ENCODE data around the gene SRI.
"Not testable (repeated sequence)": the region's sequence is repeated elsewhere in the genome, so short reads cannot be mapped to it uniquely, and the experiment has no call there.

SRI gene

DNA sequence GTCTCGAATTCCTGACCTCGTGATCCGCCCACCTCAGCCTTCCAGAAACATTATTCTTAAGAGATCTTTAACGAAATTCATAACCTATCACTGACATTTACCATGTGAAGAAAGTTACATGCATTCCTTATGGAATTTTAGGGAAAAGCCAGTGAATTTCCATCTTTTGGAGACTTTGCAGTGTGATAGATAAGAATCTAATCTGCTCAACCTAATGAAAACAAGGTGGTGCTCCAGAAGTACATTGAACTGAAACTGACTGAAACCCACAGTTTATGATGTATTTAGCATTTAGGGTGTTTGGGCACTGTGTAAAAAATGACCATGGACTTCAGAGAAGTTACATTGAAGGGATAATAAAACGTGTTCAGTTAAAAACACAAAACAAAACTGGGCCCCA is 43.6 kb downstream of the SRI start:
- no peak for DNase-seq (ENCODE audit: low spot score)

DNA sequence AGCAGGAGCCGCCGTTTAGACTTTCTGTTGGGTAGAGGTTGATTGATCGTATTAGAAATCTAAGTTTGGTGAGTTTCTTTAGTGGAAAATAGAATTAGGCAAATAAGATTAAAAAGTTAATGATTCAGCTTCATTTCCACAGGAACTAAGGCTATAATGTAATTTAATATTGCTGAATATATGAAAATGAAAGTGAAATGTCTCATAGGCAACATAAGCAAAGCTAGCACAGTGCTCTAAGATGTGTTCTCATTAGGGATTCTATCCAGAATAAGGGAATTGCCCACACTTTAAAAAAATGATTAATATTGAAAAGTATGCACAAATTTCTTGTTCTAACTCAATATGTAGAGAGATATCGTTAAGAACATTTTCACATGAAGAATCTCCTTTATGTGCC is 47.0 kb downstream of the SRI start:
- no peak for DNase-seq (ENCODE audit: low spot score)

DNA sequence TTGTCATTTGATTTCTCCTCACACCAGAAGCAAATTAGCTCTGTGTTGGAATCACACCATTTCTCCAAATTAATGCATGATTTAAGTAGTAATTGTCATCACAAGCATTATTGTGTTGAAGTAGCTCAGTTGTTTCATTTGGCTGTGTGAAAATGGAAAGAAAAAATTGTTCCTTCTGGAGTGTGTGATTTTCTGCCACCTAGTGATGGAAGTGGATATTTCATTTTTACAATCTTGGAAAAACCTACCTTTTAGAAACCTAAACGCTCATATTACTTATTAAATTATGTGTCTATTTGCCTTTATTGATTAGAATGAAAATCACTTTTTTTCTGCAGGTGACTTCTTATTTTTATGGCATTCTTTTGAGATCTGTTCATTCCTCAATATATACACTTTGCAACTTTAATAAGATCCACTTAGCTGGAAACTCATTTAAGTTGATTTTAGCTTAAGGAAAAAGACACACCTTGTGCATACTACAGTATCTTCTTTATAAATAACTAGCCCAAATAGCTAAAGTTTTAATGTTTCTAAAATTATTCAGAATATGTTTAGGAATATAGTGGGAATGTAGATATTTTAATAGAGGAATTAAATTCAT is 50.0 kb downstream of the SRI start:
- DNase-seq (ENCODE audit: low spot score), result peak; percentile 29

DNA sequence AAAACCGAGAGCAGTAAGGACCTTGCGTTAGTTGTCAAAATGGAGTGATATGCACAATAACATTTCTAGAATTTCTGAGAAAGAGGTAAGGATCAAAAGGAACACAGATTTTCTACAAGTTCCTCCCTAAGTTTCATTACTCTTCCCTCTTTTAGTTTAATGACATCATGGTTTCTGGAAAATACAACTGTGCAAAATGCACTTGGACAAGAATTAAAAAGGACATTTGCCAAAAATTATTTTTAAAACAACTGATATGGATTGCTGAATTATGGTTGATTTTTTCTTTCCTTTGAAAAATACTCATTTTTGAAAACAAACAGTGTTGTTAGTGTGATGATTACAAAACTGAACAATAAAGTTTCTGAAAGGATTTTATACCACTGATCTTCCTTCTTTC is 52.1 kb downstream of the SRI start:
- no peak for DNase-seq (ENCODE audit: low spot score)

DNA sequence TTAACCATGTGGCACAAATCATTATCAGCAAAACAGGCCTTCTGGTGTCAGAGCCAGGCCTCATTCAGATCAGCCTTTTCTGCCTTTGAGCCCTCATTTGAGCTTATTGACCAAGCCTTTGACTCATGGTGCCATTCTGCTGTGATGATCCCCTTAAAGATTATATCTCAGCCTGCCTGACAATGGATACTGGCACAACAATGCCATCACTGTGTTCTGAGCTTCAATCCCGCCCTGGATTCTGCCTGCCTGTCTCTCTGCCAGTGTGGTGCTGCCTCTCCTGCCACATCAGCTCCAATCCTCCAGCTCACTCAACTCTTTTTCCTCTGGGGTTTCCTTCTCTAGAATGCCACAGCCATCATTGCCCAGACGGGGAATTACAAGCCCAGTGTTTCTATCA is 52.6 kb downstream of the SRI start:
- no peak for DNase-seq (ENCODE audit: low spot score)

DNA sequence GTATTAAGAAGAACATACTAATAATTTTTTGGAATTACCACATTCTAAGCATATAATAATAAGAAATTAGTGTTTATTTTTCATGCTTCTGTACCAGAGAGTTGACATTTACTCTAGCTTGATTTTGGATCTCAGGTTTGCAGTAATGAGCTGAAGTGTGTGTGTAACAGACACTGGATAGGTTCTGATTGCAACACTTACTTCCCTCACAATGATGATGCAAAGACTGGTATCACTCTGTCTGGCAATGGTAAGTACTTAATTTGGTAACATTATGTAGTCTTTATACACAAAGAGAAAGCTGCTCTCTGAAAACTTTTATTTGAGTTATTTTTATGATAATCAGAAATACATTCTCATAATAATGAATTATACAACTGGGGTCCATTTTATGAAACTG is 54.1 kb downstream of the SRI start:
- DNase-seq (ENCODE audit: low spot score), result no peak

DNA sequence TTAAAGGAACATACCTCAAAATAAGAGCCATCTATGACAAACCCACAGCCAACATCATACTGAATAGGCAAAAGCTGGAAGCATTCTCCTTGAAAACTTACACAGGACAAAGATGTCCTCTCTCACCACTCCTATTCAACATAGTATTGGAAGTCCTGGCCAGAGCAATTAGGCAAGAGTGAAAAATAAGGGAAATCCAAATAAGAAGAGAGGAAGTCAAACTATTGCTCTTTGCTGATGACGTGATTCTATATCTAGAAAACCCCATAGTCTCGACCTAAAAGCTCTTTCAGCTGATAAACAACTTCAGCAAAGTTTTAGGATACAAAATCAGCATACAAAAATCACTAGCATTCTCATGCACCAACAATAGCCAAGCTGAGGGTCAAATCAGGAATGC is 60.1 kb downstream of the SRI start:
- DNase-seq (ENCODE audit: low spot score), result not testable (repeated sequence)

DNA sequence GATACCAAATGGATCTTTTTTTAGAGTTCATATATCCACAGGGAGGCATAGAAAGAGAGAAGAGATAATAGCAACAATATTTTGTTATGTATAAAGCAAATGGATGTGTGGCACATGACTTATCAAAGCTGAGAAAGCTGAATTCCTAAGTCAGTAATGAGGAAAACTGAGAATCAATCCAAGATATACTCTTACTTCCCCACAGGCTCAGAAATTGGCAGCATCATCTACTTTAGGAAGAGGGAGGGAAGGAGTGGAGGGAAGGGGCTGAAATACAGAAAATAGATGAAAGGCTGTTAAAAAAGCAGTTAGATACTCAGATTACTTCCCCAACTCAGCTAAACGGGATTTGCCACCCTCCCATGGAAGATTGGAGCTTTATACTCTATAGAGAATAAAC is 63.5 kb downstream of the SRI start:
- DNase-seq (ENCODE audit: low spot score), result no peak

DNA sequence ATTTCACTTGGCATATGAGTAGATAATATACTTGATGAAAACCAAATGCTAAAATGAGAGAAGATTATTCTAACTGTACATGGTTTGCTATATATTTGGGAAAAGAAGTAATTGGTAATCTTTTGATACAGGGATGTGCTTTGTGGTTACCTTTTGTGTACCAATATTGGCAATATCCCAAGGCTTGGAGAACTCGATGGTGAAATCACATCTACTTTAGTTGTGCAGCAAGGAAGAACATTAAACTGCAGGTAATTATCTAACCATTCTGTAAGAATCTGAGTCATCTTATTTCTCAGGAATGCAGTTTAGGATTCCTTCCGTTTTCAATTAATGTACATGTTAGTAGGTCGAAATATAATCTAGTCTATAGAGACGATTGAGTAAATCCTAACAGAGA is 64.1 kb downstream of the SRI start:
- peak; percentile 34 for DNase-seq (ENCODE audit: low spot score)
